Stimulated activated naive CD8-positive, alpha-beta T cell treated with anti-CD3 and anti-CD28 coated beads, Interleukin-15, Interleukin-2, amounts not matched to agents 100 U/mL and 50 U/mL, for 24 hours (primary cell): Measurements from ENCODE around the gene GRPR.

Experiments used
- ATAC-seq: fragments of 150-1000 bp; cut with Tn5 transposase; one replicate; pipeline ENCODE4 v1.10.0; 2021
- DNase-seq: peaks from one replicate; pipeline ENCODE4 v3.0.0; 2021

GRPR gene

DNA sequence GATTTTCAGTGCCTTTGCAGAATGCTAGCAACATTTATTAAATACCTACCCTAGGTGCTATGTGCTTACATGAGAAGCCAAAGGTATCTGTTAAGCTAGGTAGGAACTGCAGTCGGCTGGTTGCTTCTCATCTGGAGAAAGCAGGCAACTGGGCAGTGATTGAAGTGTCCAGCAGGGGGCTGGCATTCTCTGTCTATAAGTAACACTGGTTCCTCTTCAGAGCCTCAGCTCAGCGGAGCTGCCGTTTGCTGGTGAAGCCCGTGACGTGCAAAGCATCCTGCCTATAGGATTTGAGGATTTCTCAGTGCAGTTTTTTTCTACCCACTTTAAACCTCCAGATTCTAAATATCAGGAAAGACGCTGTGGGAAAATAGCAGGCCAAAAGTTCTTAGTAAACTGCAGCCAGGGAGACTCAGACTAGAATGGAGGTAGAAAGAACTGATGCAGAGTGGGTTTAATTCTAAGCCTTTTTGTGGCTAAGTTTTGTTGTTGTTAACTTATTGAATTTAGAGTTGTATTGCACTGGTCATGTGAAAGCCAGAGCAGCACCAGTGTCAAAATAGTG is at the start of gene GRPR:
Gene GRPR (plus strand): TSS at position 344 of the 565 bp plus-strand sequence. CDS start 389 bp downstream, outside the sequence.
- DNase-seq (peak; percentile 57), ATAC-seq (peak; percentile 73)

DNA sequence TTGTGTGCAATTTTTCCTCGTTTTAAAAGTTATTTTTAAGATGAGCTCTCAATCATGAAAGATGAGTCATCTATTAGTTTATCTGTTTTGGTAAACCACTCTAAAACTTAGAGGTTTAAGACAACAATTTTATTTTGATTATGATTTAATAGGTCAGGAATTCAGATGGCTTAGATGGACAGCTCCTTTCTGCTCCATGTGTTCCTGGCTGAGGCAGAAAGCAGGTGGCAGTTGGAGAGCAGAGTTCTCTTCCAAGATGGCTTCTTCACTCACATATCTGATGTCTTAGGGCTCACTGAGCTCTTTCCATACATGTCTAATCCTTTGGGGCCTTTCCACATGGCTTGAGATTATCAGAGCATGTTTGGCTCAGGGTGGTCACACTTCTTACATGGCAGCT is 48.3 kb upstream of the GRPR start:
- DNase-seq = no peak
- ATAC-seq = no peak

DNA sequence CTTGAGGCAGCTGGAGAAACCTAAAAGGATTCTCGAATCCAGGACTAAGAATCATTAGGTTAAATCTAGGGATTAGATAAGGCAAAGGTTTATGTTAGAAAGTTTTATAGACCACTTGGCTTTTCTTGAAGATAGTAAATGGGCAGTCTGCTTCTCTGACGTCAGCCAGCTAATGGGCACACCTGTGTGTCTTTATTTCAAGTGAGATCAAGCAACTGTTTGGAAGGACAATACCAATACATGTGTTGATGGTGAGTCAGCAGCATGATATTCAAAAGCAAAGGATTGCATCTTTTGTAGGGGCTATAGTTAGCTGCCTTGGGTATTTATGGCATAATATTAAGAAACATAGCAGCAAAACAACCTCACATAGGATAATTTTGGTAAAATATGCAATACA is 46.5 kb upstream of the GRPR start:
- no peak for ATAC-seq

DNA sequence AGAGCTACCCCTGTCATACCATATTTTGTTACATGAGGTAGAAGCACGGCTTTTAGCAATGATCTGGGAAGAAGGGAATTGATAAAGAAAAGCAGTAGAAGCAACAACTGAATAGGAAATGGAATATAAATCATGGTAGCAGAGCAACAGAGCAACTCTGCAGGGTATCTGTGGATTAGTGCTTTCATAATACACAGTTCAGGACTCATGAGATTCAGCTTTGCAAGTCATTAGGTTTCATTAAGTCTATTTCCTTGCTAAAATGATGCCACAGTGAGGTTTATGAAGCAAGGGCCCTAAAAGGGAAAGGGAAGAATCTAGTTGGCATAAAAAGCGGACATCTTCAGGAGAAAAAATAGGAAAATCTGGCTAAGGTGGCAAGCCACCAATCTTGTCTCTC is 45.6 kb upstream of the GRPR start:
- ATAC-seq = no peak
- DNase-seq = no peak

More for the DNA sequence above, 46.5 kb upstream of the GRPR start:
- no peak for DNase-seq

DNA sequence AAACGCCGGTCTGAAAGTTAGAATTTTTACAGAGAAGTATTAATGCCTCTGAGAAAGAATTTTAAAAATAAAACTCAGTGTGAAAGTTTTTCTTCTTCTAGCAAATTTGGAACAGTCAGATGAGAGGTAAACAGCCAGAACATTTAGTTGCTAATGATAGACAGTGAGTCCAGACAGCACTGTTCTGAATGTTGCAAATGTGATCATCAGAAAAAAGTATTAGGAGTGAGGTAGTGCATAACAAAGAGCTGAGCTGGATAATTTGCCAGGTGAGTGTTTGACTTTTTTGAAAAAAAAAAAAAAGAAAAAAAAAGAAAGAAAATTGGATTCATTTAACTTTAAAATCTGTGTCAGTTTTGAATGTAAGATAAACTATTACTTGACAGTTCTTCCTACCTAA is 42.0 kb upstream of the GRPR start:
- ATAC-seq (no peak), DNase-seq (no peak)

DNA sequence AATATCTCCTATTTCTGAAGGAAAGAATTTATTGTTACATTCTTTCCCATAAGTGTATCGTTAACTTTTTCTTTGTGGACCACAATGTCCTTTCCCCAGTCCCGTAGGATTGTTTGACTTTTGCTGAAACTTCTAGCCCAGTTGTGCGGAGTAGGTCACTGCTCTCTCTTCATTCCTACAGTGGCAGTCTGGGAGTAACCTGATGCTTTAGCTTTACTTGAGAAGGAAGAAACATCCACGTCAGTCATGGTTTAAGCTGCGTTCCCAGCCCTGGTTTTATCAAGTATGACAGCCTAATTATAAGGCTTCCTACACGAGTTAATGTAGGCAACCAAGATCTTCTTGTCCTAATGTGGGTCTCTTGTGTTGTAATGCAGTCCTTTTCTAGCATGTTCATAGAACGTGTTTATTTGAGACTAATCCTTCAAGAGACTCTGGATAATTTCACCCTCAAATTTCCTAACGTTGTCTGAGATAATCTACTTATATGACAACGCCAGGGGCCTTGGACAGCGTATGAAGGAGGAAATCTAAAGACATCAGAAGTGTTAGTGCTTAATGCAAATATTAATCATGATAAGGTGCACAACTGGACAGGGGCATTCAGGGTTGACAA is 40.8 kb upstream of the GRPR start:
- ATAC-seq (no peak), DNase-seq (no peak)

DNA sequence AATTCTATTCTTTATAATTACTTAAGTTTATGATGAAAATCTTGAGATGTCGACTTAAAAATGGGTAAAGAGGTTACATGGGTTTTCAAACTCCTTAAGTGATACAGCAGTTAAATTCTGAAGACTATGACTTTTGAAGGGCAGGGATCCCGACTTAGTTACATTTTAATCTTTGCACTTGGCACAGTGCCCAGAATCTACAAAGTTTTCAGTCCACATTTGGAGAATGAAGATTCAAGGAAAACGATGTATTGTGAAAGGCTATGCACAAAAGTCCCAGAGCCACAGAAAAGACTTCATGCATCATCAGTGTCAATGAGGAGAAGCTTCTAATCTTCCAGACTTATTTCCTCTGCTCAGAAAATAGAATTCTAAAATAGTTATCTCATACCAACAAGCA is 36.3 kb upstream of the GRPR start:
- ATAC-seq (no peak), DNase-seq (no peak)

DNA sequence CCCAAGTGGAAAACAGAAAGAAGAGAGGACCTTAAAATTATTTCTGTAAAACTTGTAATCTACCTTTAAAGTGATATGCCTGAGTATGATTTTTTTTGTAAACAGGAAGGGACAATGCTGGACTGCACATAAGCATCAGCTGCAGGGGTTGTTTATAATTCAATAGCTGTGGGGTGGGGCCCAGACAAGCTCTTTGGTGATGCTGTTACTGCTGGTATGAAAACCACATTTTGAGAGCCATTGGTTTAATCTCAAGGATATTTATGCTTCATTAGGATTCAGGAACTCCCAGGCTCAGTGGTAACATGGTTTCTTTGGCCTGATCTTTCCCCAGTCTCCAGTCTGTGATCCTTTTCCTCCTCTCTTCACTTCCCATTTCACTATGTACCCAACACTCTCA is 34.3 kb upstream of the GRPR start:
- DNase-seq = no peak
- no peak for ATAC-seq

DNA sequence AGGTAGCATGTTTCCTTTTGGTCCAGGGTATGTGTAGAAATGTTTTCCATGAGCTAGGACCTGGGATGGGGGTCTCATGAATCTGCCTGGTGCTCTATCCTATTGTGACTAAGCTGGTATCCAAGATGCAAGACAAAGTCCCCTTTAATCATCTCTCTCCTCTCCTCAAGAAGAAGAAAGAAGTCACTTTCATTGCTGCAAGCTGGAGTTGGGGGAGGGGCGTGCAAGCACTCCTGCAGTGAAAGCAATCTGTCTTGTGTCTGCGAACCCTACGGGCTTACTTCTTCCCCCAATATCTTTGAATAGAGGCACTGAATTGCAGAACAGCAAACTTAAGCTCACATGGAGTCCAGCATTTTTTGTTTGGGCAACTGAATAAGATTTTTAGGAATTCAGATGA is 27.2 kb upstream of the GRPR start:
- no peak for DNase-seq
- ATAC-seq = no peak

DNA sequence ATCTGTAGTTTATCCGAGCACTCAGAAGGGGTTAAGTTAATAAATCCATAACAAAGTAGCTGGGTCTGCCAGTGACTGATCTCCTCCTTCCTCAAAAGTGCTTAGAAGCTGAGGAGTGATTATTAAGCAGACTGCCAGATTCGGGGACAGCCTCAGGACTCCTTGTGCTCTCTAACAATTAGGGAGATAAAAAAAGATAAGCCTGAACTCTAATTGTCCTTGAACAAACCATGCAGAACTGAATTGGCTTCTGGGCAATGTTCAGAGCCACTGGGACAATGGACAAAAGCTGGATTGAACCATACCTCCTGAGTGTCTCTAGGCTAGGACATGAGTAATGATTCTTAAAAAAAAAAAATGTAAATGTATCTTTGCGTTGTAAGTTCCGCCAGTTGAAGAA is 22.7 kb upstream of the GRPR start:
- ATAC-seq (no peak), DNase-seq (no peak)

DNA sequence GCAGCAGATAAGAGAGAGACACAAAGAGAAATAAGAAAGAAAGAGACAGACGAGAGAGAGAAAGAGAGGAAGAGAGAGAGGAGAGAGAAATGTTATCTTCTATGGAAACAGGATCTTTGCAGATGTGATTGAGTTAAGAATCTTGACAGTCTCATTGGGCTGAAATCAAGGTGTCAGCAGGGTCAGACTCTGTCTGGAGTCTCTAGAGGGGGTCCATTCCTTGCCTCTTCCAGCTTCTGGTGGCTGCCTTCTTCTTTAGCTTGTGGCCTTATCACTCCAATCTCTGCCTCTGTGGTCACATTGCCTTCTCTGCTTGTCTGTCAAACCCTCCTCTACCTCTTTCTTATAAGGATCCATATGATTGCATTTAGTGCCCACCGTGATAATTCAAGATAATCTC is 21.8 kb upstream of the GRPR start:
- DNase-seq (no peak), ATAC-seq (no peak)

DNA sequence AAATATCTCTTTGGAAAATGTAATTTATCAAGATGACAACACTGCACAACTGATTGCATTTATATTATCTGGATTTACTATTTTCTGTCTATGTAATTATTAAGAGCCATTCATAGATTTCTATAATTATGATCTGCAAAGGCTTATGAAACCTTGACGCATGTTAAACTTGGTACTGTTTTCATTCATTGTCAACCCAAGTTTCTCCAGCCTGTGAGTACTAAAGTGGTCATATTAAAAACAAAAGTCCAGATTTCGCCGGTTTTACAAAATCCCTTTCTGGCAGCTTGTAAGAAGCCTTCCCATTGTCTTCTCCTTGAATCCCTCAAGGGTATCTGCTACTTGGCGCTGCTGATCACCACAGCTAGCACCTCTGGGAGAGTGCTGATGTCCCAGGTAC is 19.7 kb upstream of the GRPR start:
- DNase-seq = no peak
- no peak for ATAC-seq

DNA sequence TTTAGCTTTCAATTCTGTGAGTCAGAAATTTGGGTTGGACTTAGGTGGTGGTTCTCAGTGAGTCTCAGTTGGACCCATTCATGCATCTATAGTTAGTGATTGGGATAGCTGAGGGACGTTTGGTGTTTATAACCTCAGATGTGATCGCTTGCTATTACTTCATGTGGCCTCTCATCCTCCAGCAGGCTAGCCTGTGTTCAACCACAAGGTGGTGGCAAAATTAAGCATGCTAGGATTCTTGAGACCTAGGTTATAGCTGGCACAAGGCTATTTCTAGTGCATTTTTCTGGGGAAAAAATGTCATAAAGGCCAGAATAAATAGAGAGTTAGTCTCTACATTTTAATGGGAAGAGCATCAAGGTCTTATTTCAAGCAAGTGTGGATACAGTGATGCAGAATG is 10.9 kb upstream of the GRPR start:
- ATAC-seq (no peak), DNase-seq (no peak)

DNA sequence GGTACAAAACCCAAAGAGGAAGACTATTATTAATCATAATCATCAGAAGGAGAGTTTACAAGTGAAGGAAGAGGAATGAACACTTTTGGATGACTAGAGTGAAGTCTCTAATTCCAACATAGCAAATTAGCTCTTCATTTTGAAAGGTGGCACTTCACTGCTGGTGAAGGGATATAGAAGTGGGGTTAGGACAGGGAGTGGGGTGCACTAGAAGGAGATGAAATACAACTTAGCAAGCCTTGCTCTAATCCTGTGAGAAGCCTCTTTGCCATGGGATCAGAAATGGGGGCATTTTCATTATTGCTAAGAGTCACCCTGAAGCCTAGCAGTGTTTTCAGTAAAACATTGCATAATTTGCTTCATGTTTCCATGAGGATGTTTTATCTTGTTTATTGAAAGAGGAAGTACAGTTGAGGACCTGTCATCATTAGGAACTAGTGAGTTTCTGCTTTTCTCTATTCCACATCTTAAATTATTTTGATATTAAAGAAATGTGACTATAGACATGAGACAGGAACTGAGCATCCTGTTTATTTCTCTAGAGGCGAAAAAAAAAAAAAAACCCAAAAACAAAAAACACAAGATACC is 9.3 kb upstream of the GRPR start:
- ATAC-seq = no peak

DNA sequence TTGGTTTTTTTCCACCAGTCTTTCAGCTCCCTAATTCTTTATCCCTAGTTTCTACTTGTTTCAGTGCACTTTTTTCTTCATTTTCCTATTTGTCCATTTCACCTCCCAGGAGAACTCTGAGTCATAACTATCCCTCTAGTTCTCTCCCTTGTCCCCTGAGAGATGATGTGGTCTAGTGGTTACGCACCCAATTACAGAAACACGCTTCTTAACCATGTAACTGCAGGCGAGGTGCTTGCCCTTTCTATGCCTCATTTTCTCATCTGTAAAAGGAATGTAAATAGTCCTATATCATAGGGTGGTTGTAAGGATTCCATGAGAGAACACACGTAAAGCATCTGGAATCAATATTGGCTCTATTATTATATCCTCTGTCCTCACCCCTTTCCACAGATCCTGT is 8.8 kb upstream of the GRPR start:
- DNase-seq = no peak
- ATAC-seq = no peak

More for the DNA sequence above, 9.3 kb upstream of the GRPR start:
- no peak for DNase-seq

DNA sequence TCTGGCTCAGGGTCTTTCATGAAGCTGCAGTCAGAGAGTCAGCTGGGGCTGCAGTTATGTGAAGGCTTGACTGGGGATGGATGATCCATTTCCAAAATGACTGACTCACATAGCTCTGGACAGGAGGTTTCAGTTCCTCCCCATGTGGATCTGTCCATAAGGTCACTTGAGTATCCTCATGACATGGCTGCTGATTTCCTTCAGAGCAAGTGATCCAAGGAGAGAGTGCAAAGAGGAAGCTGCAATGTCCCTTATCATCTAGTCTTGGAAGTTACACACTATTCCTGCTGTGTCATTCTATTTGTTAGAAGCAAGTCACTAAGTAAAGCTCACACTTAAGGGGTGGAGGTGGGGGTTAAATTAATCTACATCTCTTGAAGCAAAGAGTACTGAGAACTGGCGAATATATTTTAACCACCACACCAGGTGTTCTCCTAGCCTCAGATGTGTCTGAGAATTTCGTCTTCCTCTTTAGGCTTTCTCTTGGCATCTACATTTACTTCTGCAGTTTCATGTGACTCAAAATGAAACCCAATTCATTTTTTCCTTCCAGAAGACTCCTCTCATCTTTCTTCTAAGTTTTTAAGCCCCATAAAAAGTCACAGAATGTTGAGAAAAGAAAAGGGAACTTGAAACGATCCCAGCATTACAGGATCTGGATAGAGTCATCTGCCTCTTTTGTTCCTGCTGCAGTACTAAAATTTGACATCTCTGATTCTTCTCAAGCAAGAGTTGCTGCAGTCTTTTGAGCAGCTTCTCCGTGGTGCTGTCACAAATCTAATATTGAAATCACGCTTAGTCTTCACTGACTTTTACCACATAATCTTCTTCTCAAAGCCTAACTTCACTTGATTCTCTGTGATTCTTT is 3.8 kb upstream of the GRPR start:
- ATAC-seq (peak; percentile 74), DNase-seq (no peak)

DNA sequence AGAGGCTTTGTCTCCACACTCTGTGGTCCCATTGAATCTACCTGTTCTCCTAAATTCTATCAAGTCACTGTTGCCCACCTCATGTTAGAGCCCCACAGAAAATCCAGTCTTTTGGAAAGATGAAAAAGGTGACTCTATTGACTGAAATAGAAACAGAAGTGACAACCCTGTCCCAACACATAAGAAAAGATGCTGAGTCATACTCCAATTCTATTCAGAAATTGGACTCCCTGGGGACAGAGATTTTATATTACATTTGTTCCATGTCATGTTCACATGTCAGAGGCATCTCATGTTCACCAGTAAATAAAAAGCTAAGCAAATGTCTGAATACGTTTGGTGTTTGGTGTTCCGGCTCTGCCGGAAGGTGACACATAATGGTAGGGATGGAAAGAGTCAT is 2.9 kb upstream of the GRPR start:
- ATAC-seq (no peak), DNase-seq (no peak)

DNA sequence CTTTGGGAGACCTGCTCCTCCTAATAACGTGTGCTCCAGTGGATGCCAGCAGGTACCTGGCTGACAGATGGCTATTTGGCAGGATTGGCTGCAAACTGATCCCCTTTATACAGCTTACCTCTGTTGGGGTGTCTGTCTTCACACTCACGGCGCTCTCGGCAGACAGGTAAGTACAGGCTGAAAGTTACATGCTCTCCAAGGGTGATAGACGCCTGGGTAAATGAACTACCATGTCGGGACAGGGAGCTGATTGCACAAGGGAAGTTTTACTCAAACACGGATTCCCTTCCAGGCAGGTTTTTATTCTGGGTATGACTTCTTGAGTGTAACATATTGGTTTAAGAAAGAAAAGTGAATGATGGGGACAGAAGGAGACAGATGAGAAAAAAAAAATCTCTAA is 836 bp downstream of the GRPR start:
- DNase-seq = no peak
- no peak for ATAC-seq

DNA sequence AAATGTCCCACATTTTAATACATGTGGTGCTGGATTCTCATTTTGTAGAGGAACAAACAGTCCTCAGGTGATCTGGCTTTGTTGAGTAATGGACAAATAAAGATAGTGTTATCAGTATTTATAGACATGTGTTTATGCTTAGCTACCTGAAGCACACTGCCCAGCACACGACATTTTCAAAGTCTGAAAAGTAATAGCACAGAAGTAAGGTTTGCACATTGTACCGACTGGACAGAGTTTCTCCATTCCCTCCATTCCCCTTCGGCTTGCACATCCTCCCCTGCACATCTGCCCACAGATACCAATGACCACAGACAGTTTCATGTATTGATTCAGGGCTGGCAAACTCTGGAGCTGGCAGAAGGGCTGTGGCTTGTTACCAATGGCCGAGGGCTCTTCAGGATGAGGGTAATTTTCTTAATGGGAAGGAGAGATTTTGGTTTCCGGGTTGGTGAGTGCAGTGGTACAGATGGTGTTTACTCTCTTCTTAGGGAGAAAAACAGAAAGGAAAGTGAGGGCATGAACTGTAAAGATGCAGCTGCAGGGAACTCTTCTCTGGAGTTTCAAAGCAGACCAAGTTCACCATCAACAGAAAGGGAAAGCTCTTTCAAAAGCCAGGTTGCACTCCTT is 2.3 kb downstream of the GRPR start:
- DNase-seq (no peak), ATAC-seq (no peak)

DNA sequence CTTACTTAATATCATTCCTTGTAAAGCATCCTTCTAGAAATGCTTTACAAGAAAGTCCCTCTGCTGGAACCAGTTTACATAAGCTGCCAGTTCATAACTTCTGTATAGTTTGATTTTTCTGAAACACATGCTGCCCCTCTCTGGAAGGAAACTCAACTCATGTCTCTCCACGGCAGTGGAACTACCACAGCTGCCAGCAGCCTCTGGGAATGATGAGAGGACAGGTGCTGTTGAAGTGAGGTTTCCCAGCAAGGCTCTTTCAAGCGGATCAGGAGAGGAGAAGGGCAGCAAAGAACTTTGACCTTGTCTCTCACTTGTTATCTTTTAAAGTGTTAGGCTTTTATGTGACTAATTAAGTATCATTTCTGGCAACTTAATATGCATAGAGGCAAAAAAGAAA is 7.3 kb downstream of the GRPR start:
- no peak for DNase-seq
- no peak for ATAC-seq

DNA sequence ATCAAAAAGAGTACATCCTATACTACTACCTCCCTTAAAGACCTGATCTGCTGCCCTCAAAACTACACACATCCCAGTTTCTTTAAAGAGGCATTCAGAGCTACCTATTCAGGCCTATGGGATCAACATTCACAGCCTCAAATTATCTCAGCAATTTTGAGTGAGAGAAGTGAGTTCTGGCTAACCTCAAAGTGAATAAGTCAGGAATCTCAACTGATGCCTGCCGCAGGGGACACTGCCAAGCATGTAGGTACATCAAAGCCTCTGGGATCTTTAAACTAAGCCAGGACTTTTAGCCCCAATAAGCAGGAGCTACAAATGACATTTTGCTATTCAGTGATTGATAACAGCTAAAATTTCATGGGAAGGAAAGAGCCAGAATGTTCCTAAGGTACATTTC is 11.6 kb downstream of the GRPR start:
- DNase-seq (no peak), ATAC-seq (no peak)

DNA sequence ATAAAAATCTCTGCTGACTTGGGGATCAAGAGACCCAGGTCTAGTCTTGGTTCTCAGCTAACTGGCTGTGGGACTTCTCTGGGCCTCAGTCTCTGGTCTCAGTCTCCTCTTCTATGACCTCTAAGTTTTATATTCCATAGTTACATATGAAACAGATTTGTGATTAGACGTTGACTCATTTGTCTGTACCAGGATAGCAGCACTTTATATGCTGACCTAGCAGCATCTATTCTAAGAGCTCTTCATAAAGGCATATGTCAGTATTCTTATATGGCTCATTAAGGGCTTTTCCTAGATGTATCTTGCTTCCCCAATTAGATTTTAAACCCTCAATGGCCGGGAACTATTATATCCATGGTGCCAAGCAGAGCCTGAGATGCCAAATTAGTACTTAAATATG is 12.7 kb downstream of the GRPR start:
- no peak for DNase-seq
- no peak for ATAC-seq
